MCF 10A (cell line): ENCODE measurements around the gene ZCWPW1. TPM values are rescaled to one million over a fixed set of nuclear protein-coding genes. Genes with fewer than 3 reads are reported as not detected.
A peak's percentile ranks its signal among the peaks of the same experiment; 100 is the strongest.

Experiments used
- BruUV-seq: library from RNA; stranded (reverse); fragments of 400-500 nt; replicated peaks from 2 replicates; lab custom pipeline; 2021; lab: Mats Ljungman, UMichigan
- CTCF ChIA-PET: fragments of 300-600 bp; sonication (Branson Sonifier 250); formaldehyde crosslinking; extraction: SDS; loops from one replicate; lab custom pipeline; 2021; ENCODE audit warnings: antibody characterized with exemption, inconsistent platforms; lab: Yijun Ruan, JAX
- POLR2A ChIA-PET: fragments of 300-600, 350-650 bp; sonication (Branson Sonifier 250); formaldehyde crosslinking; extraction: SDS; loops from one replicate; lab custom pipeline; 2020; ENCODE audit warnings: antibody characterized with exemption, inconsistent platforms; lab: Yijun Ruan, JAX
- DNase-seq: peaks from one replicate; pipeline ENCODE4 v3.0.0-alpha.2; 2018; ENCODE audit not compliant: unreplicated experiment
- H3K27ac Mint-ChIP-seq: one replicate; pipeline ENCODE4 v1.8.0; 2022; ENCODE audit warnings: mild to moderate bottlenecking, low read depth, mixed read lengths; ENCODE audit not compliant: unreplicated experiment
- H3K27me3 Mint-ChIP-seq: one replicate; pipeline ENCODE4 v1.8.0; 2022; ENCODE audit warnings: mixed read lengths; ENCODE audit not compliant: insufficient read depth, unreplicated experiment
- H3K36me3 Mint-ChIP-seq: one replicate; pipeline ENCODE4 v1.8.0; 2022; ENCODE audit warnings: mild to moderate bottlenecking, moderate library complexity, mixed read lengths; ENCODE audit not compliant: insufficient read depth, unreplicated experiment
- H3K4me1 Mint-ChIP-seq: one replicate; pipeline ENCODE4 v1.8.0; 2022; ENCODE audit warnings: mixed read lengths; ENCODE audit not compliant: insufficient read depth, unreplicated experiment
- H3K4me3 Mint-ChIP-seq: one replicate; pipeline ENCODE4 v1.8.0; 2022; ENCODE audit warnings: mild to moderate bottlenecking, moderate library complexity, mixed read lengths; ENCODE audit not compliant: unreplicated experiment
- H3K9me3 Mint-ChIP-seq: one replicate; pipeline ENCODE4 v1.8.0; 2022; ENCODE audit warnings: mixed read lengths; ENCODE audit not compliant: unreplicated experiment
- CTCF ChIP-seq: fragments of 200-600 bp; IDR thresholded peaks from one replicate; pipeline ENCODE4 v1.8.0; 2022; ENCODE audit warnings: antibody characterized with exemption, mild to moderate bottlenecking; ENCODE audit not compliant: unreplicated experiment
- intact Hi-C: fragments of 100-400 bp; cut with micrococcal nuclease; formaldehyde crosslinking; loops from 2 replicates; pipeline ENCODE4 v1.14.1; 2022
- total RNA-seq: library from RNA; stranded (reverse); gene quantifications from 2 replicates; pipeline ENCODE4 v1.2.3, GENCODE V29; 2022

The ZCWPW1 gene
- total RNA-seq, 1 experiment from 2014 or later = 6.5 TPM

- peak overlapping the region; percentile 100 for H3K27ac Mint-ChIP-seq
- intact Hi-C loops = no loop called here
- H3K4me3 Mint-ChIP-seq = peak overlapping the region; percentile 82
- no TSS peak for BruUV-seq
- peaks cover 20% of the 10 kb centered on the region for H3K4me1 Mint-ChIP-seq
- no peak for TF ChIP-seq CTCF
- ChIA-PET CTCF (interaction anchor here (0.6 to 1.5 kb wide), 2 partner anchors 19 to 132 kb away, joined by 3 read pairs; no protein-coding TSS in a partner anchor), POLR2A (interaction anchor here (0.7 to 3.1 kb wide), 21 partner anchors 8 to 1019 kb away, joined by 3 to 31 read pairs (median 5); partner anchors contain the start of genes AGFG2, BUD31, FBXO24 and GPC2)
- H3K27me3 Mint-ChIP-seq = no peaks in the 10 kb centered on the region
- peaks cover 27% of the 10 kb centered on the region for H3K36me3 Mint-ChIP-seq
- no peaks in the 10 kb centered on the region for H3K9me3 Mint-ChIP-seq
- DNase-seq = no peak
These were observed 723 bp downstream of the ZCWPW1 start for GRCh38 chr7:100427762-100428198.

- intact Hi-C loops = no loop called here
- Mint-ChIP-seq H3K4me3 (no peak overlapping the region), H3K27ac (no peak overlapping the region), H3K9me3 (no peaks in the 10 kb centered on the region), H3K4me1 (peaks cover 7% of the 10 kb centered on the region), H3K36me3 (peaks cover 21% of the 10 kb centered on the region), H3K27me3 (no peaks in the 10 kb centered on the region)
- no peak for TF ChIP-seq CTCF
- DNase-seq = no peak
- CTCF ChIA-PET = no interaction called here
- no TSS peak for BruUV-seq
- POLR2A ChIA-PET = no interaction called here
These were observed 2.0 kb downstream of the ZCWPW1 start for GRCh38 chr7:100426516-100426915.

GRCh38 chr7:100425347-100425746, 3.2 kb downstream of the ZCWPW1 start:
- Mint-ChIP-seq H3K4me1 (peaks cover 5% of the 10 kb centered on the region), H3K36me3 (peaks cover 18% of the 10 kb centered on the region), H3K27me3 (no peaks in the 10 kb centered on the region), H3K27ac (no peak overlapping the region), H3K4me3 (no peak overlapping the region), H3K9me3 (no peaks in the 10 kb centered on the region)
- CTCF ChIA-PET = no interaction called here
- POLR2A ChIA-PET = interaction anchor here (0.8 to 1.3 kb wide), 2 partner anchors 11 to 255 kb away, joined by 3 to 4 read pairs; partner anchors contain the start of gene PPP1R35
- no TSS peak for BruUV-seq
- intact Hi-C loops = no loop called here
- DNase-seq = no peak
- no peak for TF ChIP-seq CTCF

- ChIA-PET CTCF (interaction anchor here (1.6 kb wide), 1 partner anchor 17 kb away, joined by 5 read pairs; no protein-coding TSS in a partner anchor), POLR2A (no interaction called here)
- no peak for TF ChIP-seq CTCF
- peaks cover 5% of the 10 kb centered on the region for H3K4me1 Mint-ChIP-seq
- no peak overlapping the region for H3K4me3 Mint-ChIP-seq
- intact Hi-C loops = no loop called here
- H3K9me3 Mint-ChIP-seq = no peaks in the 10 kb centered on the region
- H3K27me3 Mint-ChIP-seq = no peaks in the 10 kb centered on the region
- no peak overlapping the region for H3K27ac Mint-ChIP-seq
- peaks cover 1% of the 10 kb centered on the region for H3K36me3 Mint-ChIP-seq
- DNase-seq = no peak
- BruUV-seq = no TSS peak
These were observed 5.2 kb downstream of the ZCWPW1 start for GRCh38 chr7:100423315-100423714.
